HG03469 (cell line): ENCODE measurements around the gene TMF1.

Source experiments
- ATAC-seq: cut with Tn5 transposase; IDR thresholded peaks from one replicate; pipeline ENCODE4 v1.9.1; 2021; ENCODE audit warnings: mild to moderate bottlenecking, moderate library complexity, moderate number of reproducible peaks; ENCODE audit not compliant: unreplicated experiment

The TMF1 gene

DNA sequence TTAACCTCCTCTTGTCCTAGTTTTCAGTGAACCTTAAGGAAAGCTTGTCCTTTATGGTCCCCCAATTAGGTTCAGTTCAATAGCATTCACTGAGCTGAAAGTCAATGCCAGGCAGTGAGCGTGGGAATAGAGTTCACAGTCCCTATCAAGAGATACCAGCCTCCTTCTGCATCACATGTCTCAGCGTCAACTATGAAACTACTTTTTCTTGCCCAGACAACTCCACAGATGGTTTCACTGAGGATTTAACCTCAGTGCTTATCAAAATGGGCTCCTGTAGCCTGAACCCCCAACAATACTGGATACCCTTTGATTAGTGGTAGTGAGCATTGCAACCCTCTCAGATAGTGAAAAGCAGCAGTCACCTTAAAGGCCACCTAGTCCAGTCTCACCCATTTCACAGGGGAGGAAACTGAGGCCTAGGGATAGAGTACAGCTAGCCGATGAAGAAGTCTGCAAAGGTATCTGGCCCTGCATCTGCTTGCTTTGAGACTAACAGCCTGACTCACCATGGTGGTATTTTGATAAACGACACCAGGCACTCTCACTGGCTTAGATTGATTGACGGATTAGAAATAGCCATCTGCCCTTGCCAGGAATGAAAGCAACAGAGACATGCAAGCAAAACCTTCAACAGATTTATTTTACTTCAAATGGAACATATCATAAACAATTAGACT, 29.6 kb upstream of the TMF1 start:
- ATAC-seq, result no peak

DNA sequence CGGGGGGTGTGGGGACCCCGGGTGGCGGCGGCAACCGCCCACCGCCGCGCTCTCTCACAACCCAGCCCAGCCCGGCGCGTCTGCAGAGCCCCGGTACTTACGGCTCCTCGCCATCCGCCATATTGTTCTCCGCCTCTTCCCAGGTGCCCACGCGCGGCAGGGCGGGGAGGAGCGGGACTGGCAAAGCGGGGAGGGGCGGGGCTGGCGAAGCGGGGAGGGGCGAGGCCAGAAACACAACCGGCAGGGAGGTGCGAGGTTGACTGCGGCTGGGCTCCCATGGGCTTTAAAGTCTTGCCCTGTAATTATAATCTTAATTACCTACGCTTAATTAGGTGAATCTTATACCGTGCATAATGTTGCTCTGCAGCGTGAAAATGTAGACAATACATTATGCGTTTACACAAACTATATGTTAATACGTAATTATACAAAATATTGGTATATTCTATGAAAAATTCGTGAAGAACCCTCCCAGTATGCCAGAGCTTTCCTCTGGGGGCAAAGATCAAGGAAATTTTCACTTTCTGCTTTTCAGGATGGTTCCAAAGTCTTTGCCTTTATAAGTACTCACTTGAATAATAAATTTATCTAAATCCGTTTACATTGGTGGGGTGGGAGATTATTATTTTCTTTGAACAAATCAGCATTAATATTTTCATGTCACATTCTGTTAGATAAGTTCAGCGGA, 28.2 kb upstream of the TMF1 start, which contains the start of gene UBA3:
Gene UBA3, minus strand, starts transcription at position 133 of the 688 bp plus-strand sequence. Its CDS starts 12 bp downstream, at position 121.
- ATAC-seq, result peak; percentile 22

DNA sequence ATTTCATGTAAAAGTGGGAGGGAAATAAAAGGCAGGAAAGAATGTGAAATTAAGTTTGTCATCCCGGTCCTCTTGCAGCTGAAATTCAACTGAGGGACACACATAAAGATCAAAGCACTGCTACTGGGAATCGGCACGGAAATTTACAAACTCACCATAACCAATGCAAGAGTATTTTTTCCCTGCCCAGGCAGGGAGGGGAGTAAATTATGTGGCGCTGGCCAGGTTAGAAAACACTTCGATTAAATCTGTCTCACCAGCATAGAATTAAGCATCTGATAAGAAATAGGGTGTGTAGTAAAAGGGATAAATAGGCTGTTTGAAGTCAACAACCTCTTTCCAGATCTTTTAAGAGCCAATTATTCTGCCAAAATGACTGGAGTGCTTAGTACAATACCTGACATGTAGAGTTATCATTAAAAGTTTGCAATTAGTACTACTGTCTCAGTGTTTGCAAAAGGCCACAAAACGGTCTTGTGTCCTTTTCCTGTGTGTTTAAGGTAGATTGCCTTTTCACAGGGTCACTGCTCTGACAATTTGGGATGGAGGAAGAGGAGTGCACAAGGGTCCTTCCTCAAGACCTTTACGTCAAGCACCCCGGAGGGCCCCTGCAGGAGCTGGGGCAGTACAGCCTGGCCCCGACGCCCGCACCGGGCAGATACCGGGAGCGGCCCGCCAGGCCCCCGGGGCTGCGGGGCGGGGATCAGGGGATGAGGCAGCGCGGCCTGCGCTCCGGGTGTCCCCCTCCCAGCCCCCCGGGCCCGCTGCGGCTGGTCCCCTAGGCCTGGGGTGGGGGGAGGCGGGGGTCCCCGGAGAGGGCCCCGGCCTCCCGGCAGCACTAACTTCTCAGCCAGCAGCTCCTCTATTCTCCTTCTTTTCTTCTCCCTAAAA, 27.4 kb upstream of the TMF1 start:
- ATAC-seq, result no peak

DNA sequence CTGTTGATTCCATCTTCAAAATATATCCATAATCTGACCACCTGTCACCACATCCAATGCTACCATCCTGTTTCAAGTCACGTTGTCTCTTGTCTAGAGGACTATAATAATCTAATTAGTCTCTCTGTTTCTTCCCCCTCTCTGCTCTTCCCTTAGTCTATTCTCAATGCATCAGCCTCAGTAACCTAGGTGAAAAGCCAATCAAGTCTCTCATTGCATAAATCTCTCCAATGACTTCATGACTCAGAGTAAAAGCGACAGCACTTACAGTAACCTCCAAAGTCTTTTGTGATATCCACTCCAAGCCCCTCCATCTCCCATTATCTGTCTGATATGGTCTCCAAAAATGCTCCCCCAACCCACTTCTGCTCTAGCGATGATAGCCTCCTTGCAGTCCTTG, 20.8 kb upstream of the TMF1 start:
- no peak for ATAC-seq

DNA sequence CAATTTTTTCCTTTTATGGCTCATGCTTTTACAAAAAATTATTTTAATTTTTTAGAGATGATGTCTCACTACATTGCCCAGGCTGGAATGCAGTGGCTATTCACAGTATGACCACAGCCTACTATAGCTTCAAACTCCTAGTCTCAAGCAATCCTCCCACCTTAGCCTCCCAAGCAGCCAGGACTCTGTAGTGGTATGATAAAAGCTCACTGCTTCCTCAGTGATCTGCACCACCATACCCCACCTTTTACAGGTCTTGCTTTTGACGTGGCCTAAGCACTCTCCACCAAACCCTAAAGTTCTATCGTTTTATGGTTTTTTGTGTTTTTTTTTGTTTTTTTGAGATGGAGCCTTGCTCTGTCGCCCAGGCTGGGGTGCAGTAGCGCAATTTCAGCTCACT, 14.0 kb upstream of the TMF1 start:
- ATAC-seq, result no peak

DNA sequence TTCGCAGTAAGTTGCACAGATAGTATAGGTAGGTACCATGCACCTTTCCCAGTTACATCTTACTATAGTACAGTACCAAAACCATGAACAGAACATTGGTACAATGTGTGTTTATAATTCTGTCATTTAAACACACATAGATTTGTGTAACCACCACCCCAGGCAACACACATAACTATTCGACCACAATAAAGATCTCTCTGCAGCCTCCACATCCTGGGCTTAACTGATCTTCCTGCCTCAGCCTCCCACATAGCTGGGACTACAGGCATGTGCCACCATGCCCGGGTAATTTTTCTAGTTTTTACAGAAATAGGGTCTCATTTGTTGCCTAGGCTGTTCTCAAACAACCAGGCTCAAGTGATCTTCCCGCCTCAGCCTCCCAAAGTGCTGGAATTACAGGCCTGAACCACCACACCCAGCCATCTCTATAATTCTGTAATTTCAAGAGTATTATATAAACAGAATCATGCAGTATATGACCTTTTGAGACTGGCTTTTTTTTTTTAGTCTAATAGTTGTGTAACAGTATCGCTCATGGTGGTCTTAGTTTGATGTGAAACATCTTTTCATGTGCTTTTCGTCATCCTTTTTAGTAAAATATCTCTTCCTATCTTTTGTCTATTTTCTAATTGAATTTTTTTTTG, 13.3 kb upstream of the TMF1 start:
- ATAC-seq, result no peak

DNA sequence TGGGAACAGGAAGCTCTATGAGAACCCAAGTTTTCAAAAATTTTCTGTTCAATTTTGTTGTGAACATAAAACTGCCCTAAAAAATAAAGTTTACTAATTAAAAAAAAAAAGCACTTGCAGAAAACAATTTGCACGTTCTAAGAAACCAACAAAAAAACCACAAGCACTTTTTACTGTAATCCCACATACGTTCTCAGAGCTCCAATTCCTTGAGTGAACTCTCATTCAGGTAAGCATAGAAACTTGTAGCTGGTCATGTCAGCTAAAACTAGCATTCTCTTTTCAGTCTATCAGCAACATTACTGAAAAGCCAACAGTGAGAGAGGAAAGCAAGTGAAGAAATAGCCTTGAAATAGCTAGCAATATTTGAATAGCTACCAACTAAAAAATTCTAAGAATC, 11.5 kb upstream of the TMF1 start:
- no peak for ATAC-seq

DNA sequence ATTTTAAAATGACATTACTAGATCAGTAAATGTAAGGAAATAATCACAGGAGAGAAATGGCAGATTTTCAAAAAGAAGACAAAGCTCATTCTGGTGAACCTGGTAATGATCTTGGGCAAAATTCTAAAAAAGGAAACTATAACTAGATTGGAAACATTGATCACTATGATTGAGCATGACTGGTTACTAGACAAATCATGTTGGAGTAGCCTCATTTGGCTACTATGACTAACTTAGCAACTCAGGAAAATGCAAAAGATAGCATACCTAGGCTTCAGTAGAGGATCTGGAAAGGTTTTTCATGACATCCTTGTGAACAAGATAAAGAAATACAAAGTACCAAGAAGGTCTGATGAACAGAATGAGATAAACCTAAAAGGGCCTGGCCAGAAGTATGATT, 7.6 kb upstream of the TMF1 start:
- no peak for ATAC-seq

DNA sequence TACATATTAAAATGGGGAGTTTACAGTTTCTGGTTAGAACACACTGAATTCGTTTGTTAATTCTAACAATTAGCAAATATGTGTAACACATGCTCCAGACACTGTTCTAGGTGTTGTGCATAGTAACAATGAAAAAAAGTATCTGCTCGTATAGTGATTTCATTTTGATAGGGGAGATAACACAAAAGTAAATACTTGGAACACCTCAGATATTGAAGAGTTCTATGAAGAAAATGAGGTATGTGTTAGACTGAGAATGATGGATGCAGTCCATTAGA, 6.8 kb upstream of the TMF1 start:
- ATAC-seq, result no peak

DNA sequence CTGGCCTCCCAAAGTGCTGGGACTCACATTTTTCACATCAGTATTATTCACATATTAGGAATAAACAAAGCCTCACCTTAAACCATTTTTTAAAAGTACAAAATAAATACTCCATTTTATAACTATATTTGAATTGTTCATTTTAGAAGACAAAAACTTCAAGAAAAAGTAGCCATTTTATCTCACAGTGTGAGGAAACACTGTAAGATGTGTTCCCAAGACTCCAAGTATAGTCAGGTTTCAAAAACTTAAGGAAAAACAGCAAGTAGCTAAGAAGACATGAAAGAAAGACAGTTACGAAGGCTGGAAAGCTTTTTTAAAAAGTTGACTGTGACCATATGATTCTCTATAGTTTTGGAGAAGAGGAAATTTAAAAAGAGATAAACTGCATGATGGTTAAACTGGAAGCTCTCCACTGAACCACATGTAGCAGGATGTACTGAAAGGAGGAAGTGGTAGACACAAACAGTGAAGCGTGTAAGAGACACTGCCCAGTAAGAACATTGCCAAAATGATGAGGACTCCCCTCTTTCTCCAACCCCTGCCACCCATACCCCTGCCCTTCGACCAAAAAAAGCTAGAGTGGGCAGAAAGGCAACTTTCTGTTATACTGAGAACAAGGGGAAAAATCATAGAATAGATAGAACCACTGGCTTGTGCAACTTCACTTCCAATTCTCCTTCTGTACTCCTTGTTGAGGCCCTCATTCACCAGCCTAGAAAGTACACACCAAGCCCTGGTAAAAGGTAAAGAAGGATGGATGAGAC, 6.2 kb upstream of the TMF1 start:
- peak; percentile 98 for ATAC-seq

DNA sequence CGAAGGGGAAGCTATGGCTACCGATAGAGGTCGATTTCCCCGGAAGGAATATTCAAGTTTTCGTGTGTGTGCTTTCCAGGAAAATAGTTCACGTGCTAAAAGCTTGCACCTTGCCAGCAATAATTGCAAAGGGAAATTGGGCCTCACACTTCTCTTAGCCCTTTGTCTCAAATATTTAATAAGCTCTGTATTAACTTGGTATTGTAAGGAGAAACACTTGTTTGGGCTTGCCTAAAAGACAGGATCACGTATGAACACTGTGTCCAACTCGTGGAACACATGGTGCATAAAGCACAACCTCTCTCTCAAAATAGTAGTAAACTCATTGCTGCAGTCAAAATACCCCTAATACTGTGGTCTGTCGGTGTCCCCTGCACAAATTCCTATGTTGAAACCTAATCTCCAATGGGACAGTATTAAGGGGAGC, 352 bp upstream of the TMF1 start:
- ATAC-seq, result no peak

DNA sequence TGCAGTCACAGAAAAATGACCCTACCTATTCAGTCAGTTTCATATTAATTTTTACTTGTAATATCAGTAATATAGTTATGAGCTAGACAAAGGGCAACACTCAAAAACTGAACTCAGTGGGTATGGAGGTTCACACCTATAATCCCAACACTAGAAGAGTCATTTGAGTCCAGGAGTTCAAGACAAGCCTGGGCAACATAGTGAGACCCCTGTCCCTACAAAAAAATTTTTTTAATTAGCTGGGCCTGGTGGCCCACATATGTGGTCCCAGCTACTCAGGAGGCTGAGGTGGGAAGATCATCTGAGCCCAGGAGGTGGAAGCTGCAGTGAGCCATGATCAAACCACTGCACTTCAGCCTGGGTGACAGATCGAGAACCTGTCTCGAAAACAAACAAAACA, 3.1 kb downstream of the TMF1 start:
- ATAC-seq, result no peak

DNA sequence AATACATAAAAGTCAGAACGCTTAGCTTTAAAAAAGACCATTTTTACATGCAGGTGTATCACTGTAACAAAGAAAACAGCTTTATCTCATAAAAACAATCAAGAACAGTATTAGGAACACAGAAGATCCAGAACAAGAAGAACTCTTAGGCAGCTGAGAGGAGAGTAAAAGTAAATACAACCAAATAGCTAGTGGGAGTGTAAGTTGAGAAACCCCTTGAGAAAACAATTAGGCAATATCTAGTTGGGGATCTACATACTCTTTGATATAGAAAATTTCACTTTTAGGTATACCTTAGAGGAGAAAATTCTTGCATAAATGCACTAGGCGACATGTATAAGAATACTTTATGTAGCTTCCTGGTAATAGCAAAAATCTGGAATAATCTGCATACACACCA, 7.5 kb downstream of the TMF1 start:
- no peak for ATAC-seq

DNA sequence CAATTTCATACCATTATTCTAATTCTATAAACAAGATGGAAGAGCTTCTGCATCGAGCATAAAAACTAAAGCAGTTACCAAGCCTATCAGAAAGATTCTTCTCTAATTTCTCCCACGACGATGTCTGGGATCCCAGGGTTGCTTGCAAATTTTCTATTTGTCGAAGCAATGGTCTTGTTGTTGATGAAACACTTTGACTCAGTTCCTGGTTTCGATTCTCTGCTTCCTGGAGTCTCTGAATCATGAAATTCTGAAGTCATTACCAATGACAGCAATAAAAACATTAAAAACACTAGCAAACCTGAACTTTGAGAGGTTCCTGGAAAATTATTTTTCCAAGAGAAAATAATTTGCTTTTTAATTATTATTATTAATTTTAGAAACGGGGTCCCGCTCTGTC, 18.7 kb downstream of the TMF1 start:
- no peak for ATAC-seq

DNA sequence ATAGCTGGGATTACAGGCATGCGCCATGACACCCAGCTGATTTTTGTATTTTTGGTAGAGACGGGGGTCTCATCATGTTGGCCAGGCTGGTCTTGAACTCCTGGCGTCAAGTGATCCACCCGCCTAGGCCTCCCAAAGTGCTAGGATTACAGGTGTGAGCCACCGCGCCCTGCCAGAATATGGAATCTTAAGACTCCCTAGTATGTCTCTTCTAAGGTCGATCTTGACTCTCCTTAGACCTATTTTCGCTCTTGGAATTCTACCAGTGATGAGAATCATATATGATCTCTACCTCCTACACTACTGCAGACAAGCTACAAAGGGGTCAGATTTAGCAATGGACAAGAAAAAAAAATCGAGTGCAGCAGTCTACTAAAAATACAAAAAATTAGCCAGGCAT, 19.4 kb downstream of the TMF1 start:
- no peak for ATAC-seq

DNA sequence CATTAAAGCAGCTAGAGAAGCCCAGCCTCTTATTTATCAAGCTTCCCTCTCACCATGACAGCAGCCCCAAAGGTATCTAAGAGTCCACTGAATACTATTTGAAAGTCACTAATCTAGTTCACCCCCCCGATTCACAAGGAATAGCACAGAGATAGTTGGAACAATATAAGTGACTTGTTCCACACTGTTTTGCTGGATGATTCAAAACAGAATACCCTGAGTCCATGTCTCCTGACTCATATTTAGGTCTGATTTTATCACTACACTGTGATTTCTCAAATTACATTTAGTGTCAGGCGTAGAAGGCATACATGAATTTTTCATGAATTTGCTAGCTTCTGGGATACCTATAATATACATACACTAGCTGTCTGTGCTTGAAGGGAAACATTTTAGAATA, 20.0 kb downstream of the TMF1 start:
- no peak for ATAC-seq

DNA sequence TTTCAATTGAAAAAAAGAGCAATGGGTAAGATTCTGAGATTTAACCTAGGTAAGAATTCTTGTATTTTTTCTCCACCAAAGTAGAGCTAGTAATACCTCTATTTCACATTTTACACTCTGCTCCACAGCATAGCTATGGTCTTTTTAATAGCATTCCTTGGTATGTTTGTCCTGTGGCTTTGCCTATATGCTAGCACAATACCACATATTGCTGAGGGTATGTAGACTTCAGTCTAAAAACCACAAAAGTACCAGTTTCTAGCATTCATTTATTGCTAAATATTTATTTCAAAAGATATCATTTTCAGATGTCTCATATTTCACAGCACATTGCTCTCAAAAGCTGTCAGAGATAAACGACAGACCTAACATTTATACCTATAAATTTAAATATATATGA, 20.5 kb downstream of the TMF1 start:
- ATAC-seq, result no peak

DNA sequence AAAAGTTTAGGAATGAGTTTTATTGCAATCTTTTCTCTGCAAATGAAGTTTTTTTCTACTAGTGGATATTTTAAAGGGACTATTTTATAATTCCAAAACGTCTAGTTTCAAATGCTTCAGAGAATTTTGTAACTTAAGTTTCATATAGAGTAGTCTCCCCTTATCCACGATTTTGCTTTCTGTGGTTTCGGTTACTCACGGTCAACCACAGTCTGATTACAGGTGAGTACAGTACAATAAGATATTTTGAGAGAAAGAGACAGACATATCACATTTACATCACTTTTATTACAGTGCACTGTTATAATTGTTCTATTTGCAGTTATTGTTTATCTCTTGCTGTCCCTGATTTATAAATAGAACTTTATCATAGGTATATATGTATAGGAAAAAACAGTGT, 31.3 kb downstream of the TMF1 start:
- ATAC-seq, result no peak

DNA sequence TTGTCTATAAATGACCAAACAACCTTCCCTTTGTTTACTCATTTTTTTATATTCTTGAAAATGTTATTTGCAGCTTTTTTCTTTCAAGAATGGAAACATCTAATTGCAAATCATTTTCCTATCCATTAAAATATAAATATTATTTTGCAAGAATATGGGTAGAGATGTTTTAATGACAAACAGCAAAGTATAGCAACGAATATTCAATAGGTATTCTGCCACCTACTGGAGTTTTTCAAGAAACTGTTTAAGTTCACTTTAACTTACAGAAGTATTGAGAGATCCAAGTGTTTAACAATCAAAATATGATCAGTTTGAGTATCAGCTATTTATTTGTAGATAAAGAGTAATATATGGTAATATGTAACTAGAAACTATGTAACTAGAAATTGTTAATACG, 31.7 kb downstream of the TMF1 start:
- ATAC-seq, result no peak

DNA sequence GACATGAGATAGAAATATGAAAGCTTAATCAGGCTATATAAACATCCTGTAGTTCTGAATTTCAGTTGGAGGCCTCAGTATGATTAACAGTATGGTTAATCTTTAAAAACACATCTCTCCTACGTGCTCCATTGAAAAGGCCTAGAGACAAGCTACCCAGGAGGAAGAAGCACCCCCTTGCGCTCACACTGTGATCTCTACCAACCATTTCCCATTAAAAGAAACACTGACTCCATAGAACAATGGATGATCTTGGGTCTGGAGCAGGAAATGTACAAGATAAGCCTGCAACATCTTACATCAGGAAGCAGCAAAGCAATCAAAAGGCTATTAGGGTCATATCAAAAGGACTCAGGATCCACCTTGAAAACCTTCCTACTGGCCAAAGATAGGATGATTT, 35.2 kb downstream of the TMF1 start:
- no peak for ATAC-seq

DNA sequence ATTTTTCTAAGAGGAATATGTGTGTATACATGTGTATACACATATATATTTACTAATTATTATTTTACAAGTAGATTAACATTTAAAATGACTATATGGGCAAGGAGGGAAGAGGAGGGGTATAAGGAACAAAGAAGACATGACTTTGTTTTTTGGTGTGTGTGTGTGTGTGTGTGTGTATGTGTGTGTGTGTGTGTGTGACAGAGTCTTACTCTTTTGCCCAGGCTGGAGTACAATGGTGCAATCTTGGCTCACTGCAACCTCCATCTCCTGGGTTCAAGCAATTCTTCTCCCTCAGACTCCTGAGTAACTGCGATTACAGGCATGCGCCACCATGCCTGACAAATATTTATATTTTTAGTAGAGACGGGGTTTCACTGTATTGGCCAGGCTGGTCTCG, 36.0 kb downstream of the TMF1 start:
- no peak for ATAC-seq
